B cell (primary cell): ENCODE data around the gene PSMA3. TPM values are rescaled to one million over a fixed set of nuclear protein-coding genes. Genes with fewer than 3 reads are reported as not detected.

Source experiments
- ATAC-seq: fragments of 200-7000 bp; cut with Tn5 transposase; one replicate; pipeline ENCODE4 v1.10.0; 2021; ENCODE audit warnings: low read depth, mild to moderate bottlenecking, moderate number of reproducible peaks, moderate library complexity
- CTCF ChIA-PET: fragments of 350-600 bp; sonication (Branson Sonifier 250); formaldehyde crosslinking; loops from one replicate; lab custom pipeline; 2021; ENCODE audit warnings: antibody characterized with exemption, inconsistent platforms; lab: Charles Lee
- POLR2A ChIA-PET: fragments of 350-600 bp; sonication (Branson Sonifier 250); formaldehyde crosslinking; loops from one replicate; lab custom pipeline; 2021; ENCODE audit warnings: antibody characterized with exemption; lab: Charles Lee
- DNase-seq: peaks from one replicate; pipeline ENCODE4 v3.0.0; 2013
- H2AFZ ChIP-seq: 2 replicates; pipeline ENCODE4 v1.6.1; 2012; ENCODE audit warnings: mild to moderate bottlenecking, low read depth, low read length; ENCODE audit not compliant: insufficient read depth, poor library complexity, severe bottlenecking
- H3K27ac ChIP-seq, 2 donors: 1 replicate in 1 of 2; 2 replicates in 1 of 2; pipeline ENCODE4 v1.5.1; 2012 to 2013; ENCODE audit warnings: low read length in 2 of 2, mild to moderate bottlenecking in 2 of 2, moderate library complexity in 1 of 2
- H3K27me3 ChIP-seq, 4 experiments: fragments of 200-600 bp in 1 of 4; sonication (generic) in 1 of 4; replicated peaks in 1 of 4; 1 replicate in 2 of 4; 2 replicates in 2 of 4; pipeline versions ENCODE4 v1.6.1 to v1.7.0; 2013 to 2016; ENCODE audit warnings: low read length in 3 of 4, mild to moderate bottlenecking in 2 of 4, mixed read lengths in 1 of 4, moderate library complexity in 1 of 4; ENCODE audit not compliant: insufficient read depth in 4 of 4, control insufficient read depth in 3 of 4; ENCODE audit errors: control extremely low read depth in 1 of 4
- H3K36me3 ChIP-seq, 2 experiments: replicated peaks in 1 of 2; 1 replicate in 1 of 2; 2 replicates in 1 of 2; pipeline versions ENCODE4 v1.6.1 to v1.7.1; 2013; ENCODE audit warnings: low read length in 1 of 2; ENCODE audit not compliant: insufficient read depth in 2 of 2, control insufficient read depth in 1 of 2; ENCODE audit errors: control extremely low read depth in 1 of 2, extremely low read depth in 1 of 2
- H3K4me1 ChIP-seq, 2 donors: fragments of 200-600 bp in 1 of 2; sonication (generic) in 1 of 2; 1 replicate in 1 of 2; 2 replicates in 1 of 2; pipeline versions ENCODE4 v1.5.1 to v1.6.1; 2013 to 2017; ENCODE audit warnings: low read length in 2 of 2; ENCODE audit not compliant: control insufficient read depth in 2 of 2, insufficient read depth in 2 of 2
- H3K4me2 ChIP-seq: replicated peaks from 2 replicates; pipeline ENCODE3; 2012; ENCODE audit warnings: mild to moderate bottlenecking, low read depth, low read length; ENCODE audit not compliant: poor library complexity, severe bottlenecking
- H3K4me3 ChIP-seq, 5 experiments: fragments of 200-600 bp in 1 of 5; sonication (generic) in 1 of 5; 1 replicate in 3 of 5; 2 replicates in 2 of 5; pipeline versions ENCODE4 v1.5.1 to v1.7.0; 2011 to 2016; ENCODE audit warnings: low read length in 4 of 5, mild to moderate bottlenecking in 4 of 5, low read depth in 2 of 5, control low read depth in 1 of 5, moderate library complexity in 1 of 5; ENCODE audit not compliant: insufficient read depth in 1 of 5; ENCODE audit errors: control extremely low read depth in 1 of 5, extremely low read depth in 1 of 5
- H3K79me2 ChIP-seq: fragments of 200-600 bp; sonication (generic); one replicate; pipeline ENCODE4 v1.6.0; 2016; ENCODE audit warnings: low read length; ENCODE audit not compliant: control insufficient read depth, insufficient read depth
- H3K9ac ChIP-seq: fragments of 200-600 bp; sonication (generic); 2 replicates; pipeline ENCODE4 v1.6.1; 2017; ENCODE audit warnings: mild to moderate bottlenecking, low read length, moderate library complexity
- H3K9me3 ChIP-seq, 3 donors: one replicate each; pipeline versions ENCODE4 v1.6.1 to v1.7.1; 2013; ENCODE audit warnings: low read length in 2 of 3; ENCODE audit not compliant: control insufficient read depth in 2 of 3, insufficient read depth in 1 of 3; ENCODE audit errors: control extremely low read depth in 1 of 3
- H4K20me1 ChIP-seq: 2 replicates; pipeline ENCODE4 v1.6.0; 2012; ENCODE audit warnings: mild to moderate bottlenecking, low read length; ENCODE audit not compliant: insufficient read depth, control insufficient read depth, poor library complexity, severe bottlenecking
- H3K27ac Mint-ChIP-seq: one replicate; pipeline ENCODE4 v1.8.0; 2021; ENCODE audit warnings: mixed read lengths
- H3K27me3 Mint-ChIP-seq: one replicate; pipeline ENCODE4 v1.8.0; 2021; ENCODE audit warnings: mixed read lengths
- H3K4me1 Mint-ChIP-seq: one replicate; pipeline ENCODE4 v1.8.0; 2021; ENCODE audit warnings: mixed read lengths
- H3K4me3 Mint-ChIP-seq: one replicate; pipeline ENCODE4 v1.8.0; 2021; ENCODE audit warnings: mixed read lengths
- H3K9me3 Mint-ChIP-seq: one replicate; pipeline ENCODE4 v1.8.0; 2022; ENCODE audit warnings: mixed read lengths; ENCODE audit not compliant: insufficient read depth
- EZH2 ChIP-seq: IDR thresholded peaks from 2 replicates; pipeline ENCODE4 v1.6.1; 2012; ENCODE audit warnings: borderline replicate concordance, low read depth, mild to moderate bottlenecking, moderate library complexity, low read length; ENCODE audit not compliant: insufficient read depth, poor library complexity, severe bottlenecking
- WGBS: methylation state at CpG from one replicate; pipeline ENCODE4 v1.1.5; 2013; ENCODE audit warnings: missing lambda C conversion rate; ENCODE audit not compliant: insufficient coverage; 5-methylcytosine and 5-hydroxymethylcytosine counted together
- intact Hi-C: fragments of 100-400 bp; cut with micrococcal nuclease; formaldehyde crosslinking; loops from one replicate; pipeline ENCODE4 v1.10.0; 2022
- polyA plus RNA-seq: library from polyadenylated mRNA; depleted of rRNA; stranded (reverse); fragments of >200 nt; gene quantifications from 2 replicates; pipeline ENCODE4 v1.2.3, GENCODE V29; 2012
- total RNA-seq, 2 donors: library from RNA; stranded (reverse); fragments of 120-200 nt in 1 of 2; gene quantifications; 1 replicate in 1 of 2; 2 replicates in 1 of 2; pipeline versions ENCODE4 v1.2.3 to v1.2.4, GENCODE V29; 2013 to 2022
- TF ChIP-seq, protein P1 (sequence below): fragments of 200-600 bp; IDR thresholded peaks from one replicate; pipeline ENCODE4 v1.8.0; 2022; ENCODE audit warnings: antibody characterized with exemption, mild to moderate bottlenecking

The PSMA3 gene
- total and polyA plus RNA-seq, 2 donors (not counting 1 experiment from before 2014, with no cell fraction given), result 57.3 to 99.2 TPM

- Mint-ChIP-seq H3K4me3 (no peak overlapping the region), H3K27me3 (no peaks in the 10 kb centered on the region), H3K9me3 (no peaks in the 10 kb centered on the region), H3K4me1 (peaks cover 46% of the 10 kb centered on the region), H3K27ac (no peak overlapping the region)
- Histone ChIP-seq H3K4me2 (peak overlapping the region; percentile 79), H2AFZ (peak overlapping the region; percentile 78), H3K9me3 (no peaks in the 10 kb centered on the region), H3K79me2 (peaks cover 84% of the 10 kb centered on the region), H3K36me3 (peaks cover 13 to 32% of the 10 kb centered on the region in 2 experiments), H3K9ac (peak overlapping the region; percentile 94), H4K20me1 (peaks cover 37% of the 10 kb centered on the region), H3K27me3 (no peaks in the 10 kb centered on the region), H3K4me3 (peak overlapping the region; percentile 80 to 98 (median 88)), H3K4me1 (peaks cover 21 to 33% of the 10 kb centered on the region in 2 donors), H3K27ac (peak overlapping the region; percentile 96 to 98)
- WGBS, result 0% methylated on average over 10 of the region's 10 CpGs
- TF ChIP-seq, protein P1, sequence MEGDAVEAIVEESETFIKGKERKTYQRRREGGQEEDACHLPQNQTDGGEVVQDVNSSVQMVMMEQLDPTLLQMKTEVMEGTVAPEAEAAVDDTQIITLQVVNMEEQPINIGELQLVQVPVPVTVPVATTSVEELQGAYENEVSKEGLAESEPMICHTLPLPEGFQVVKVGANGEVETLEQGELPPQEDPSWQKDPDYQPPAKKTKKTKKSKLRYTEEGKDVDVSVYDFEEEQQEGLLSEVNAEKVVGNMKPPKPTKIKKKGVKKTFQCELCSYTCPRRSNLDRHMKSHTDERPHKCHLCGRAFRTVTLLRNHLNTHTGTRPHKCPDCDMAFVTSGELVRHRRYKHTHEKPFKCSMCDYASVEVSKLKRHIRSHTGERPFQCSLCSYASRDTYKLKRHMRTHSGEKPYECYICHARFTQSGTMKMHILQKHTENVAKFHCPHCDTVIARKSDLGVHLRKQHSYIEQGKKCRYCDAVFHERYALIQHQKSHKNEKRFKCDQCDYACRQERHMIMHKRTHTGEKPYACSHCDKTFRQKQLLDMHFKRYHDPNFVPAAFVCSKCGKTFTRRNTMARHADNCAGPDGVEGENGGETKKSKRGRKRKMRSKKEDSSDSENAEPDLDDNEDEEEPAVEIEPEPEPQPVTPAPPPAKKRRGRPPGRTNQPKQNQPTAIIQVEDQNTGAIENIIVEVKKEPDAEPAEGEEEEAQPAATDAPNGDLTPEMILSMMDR, result no peak
- TF ChIP-seq EZH2, result no peak
- ATAC-seq (no peak), DNase-seq (no peak)
- ChIA-PET POLR2A (interaction anchor here (0.5 to 2.8 kb wide), 5 partner anchors 53 to 1103 kb away, joined by 3 to 23 read pairs (median 7); partner anchors contain the start of genes ACTR10, KIAA0586, PSMA3 and TIMM9), CTCF (interaction anchor here (1.3 to 1.5 kb wide), 2 partner anchors 56 to 98 kb away, joined by 5 read pairs; partner anchors contain the start of gene TOMM20L)
- intact Hi-C loops, result loop anchor here (1.0 to 5.0 kb wide), 2 partner anchors 34 to 1950 kb away; partner anchors contain the start of gene PPM1A
These were observed 52.7 kb downstream of the PSMA3 start for GRCh38 chr14:58297412-58297761.
